GM18951 (cell line): ENCODE measurements around the gene GFOD1.

Source experiments
- POLR2A ChIP-seq: IDR thresholded peaks from 4 replicates; pipeline ENCODE4 v1.6.1; 2011; ENCODE audit warnings: mild to moderate bottlenecking; ENCODE audit not compliant: insufficient read length, insufficient read depth; ENCODE audit errors: extremely low read depth
- in situ Hi-C: fragments of 300-500 bp; cut with MboI; formaldehyde crosslinking; loops from one replicate; pipeline ENCODE4 v1.12.0; 2022; ENCODE audit warnings: low sequenced_read_pairs, mixed read lengths, inconsistent platforms; ENCODE audit not compliant: unreplicated experiment

GFOD1 gene

GRCh38 chr6:13486679-13487121 lies 700 bp downstream of the GFOD1 start:
- TF ChIP-seq POLR2A: peak; percentile 17
- in situ Hi-C loops: no loop called here

- in situ Hi-C loops: no loop called here
- peak; percentile 42 for TF ChIP-seq POLR2A
These were observed 1.4 kb downstream of the GFOD1 start for GRCh38 chr6:13485923-13486562.

DNA sequence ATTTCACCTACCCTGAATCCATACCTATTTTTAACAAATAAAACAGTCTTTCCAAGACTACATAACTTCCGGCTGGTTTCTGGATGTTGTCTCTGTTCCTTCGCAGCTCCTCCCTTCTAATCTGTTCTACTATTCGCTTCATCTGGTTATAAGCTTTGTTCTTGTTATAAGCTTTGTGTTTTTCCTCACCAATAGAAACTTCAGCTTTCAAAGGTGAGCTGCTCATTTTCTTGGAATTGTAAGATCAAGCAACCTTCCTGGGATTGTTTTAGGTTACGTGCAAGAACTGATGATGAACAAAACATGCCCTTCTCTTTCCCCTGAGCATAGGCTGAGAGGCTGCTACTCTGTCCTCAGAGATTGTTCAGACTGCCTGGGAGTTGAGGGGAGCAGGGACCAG lies 2.1 kb downstream of the GFOD1 start:
- TF ChIP-seq POLR2A: no peak
- in situ Hi-C loops: no loop called here

GRCh38 chr6:13484827-13485226 lies 2.6 kb downstream of the GFOD1 start:
- in situ Hi-C loops: no loop called here
- TF ChIP-seq POLR2A: no peak

- in situ Hi-C loops: no loop called here
- TF ChIP-seq POLR2A: no peak
These were observed 3.2 kb downstream of the GFOD1 start for GRCh38 chr6:13484138-13484708.

GRCh38 chr6:13480631-13481501 lies 6.5 kb downstream of the GFOD1 start:
- no peak for TF ChIP-seq POLR2A
- in situ Hi-C loops: no loop called here

GRCh38 chr6:13479971-13480434 lies 7.4 kb downstream of the GFOD1 start:
- in situ Hi-C loops: no loop called here
- TF ChIP-seq POLR2A: no peak

DNA sequence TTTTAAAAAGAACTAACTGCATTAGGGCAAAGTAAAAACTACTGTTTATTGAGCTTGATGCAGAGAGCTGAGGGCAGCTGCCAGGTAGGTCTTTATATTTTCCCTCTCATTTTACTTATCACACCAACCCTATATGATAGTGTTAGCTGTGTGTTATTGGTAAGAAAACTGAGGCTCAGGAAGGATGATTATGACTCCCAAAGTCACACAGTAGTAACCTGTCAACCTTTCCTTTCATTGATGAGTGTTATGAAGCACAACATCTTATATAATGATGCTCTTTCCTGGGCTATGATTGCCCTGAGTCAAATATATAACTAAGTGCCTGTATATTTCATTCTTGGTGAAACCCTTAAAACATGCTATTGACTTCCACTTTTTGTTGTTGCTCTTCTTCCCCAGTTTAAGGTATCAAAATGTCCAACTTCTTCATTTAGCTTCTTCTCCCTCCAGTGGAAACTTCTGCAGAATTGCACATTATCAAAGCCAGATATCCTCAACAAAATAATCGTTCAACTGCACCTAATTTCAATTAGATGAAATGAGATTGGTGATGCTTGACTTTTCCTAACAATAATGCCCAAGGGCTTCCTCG lies 8.1 kb downstream of the GFOD1 start:
- in situ Hi-C loops: no loop called here
- no peak for TF ChIP-seq POLR2A

DNA sequence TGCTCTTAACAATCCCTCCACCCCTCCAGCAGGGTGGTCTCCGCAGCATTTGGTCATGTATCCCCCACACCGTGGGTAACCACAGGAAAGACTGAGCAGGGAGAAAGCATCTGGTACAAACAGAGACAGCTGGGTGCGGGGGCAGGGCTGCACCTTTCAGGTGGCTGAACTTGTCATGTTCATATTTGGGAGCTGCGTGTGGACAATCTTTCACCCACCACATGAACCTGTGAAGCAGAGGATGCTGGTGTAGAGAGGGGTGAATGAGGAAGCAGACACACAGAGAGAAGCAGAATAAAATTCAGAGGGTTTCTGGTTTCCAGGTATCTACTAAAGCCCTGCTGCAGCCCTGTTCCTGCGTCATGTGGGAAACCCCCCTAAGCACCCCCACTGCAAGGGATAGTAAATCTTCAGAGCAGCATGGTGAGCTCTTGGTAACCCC lies 8.9 kb downstream of the GFOD1 start:
- in situ Hi-C loops: no loop called here
- no peak for TF ChIP-seq POLR2A

DNA sequence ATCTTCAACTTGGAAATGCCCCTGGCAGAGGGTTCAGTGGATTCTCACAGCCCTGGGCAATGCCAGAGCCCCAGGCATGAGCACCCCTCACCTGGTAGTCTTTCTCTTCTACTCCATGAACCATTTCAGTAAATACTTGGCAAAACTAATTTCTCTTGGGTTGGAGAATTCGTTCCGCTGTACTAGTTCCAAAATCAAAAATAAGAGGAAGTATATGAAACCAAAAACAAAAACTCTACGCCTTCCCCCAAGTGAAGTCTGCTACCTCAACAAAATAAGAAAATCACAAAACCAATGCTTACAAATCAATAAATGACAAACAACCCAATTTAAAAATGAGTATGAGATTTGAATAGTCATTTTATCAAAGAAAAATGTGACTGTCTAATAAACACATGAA lies 12.6 kb downstream of the GFOD1 start:
- no peak for TF ChIP-seq POLR2A
- in situ Hi-C loops: no loop called here

DNA sequence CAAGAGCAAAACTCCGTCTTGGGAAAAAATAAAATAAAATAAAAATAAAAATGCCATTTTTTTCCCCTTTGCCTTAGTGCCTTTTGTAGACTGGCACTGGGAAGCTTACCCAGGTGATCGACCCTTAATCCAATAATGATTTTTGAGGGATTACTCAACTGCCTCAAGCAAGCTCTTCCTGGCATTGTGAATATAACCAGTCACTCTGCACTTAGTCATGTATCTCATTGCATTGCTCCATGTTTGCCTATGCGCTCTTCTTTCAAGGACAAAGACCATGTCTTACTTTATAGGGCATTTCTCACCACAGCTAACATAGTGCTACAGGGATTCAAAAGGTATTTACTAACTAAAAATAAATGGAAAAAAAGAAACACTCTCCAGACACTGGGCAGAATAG lies 13.0 kb downstream of the GFOD1 start:
- TF ChIP-seq POLR2A: no peak
- in situ Hi-C loops: no loop called here

DNA sequence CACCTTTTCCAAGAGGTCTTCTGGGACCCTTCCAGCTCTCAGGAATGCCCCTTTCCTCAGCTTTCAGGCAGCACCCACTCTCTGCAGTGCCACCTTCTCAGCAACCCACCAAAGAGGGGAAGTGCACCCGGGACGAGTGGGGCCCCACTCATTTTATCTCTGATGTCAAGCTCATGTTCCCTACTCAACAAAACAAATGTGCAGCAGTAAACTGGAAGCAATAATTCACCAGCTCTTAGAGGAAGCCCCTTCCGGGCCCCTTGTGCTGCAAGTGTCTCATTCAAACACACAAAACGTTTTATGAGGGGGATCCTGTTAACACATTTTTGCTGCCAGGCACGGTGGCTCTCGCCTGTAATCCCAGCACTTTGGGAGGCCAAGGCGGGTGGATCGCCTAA lies 13.6 kb downstream of the GFOD1 start:
- in situ Hi-C loops: no loop called here
- TF ChIP-seq POLR2A: no peak
